ENCODE results near the gene MYL7.

DNA sequence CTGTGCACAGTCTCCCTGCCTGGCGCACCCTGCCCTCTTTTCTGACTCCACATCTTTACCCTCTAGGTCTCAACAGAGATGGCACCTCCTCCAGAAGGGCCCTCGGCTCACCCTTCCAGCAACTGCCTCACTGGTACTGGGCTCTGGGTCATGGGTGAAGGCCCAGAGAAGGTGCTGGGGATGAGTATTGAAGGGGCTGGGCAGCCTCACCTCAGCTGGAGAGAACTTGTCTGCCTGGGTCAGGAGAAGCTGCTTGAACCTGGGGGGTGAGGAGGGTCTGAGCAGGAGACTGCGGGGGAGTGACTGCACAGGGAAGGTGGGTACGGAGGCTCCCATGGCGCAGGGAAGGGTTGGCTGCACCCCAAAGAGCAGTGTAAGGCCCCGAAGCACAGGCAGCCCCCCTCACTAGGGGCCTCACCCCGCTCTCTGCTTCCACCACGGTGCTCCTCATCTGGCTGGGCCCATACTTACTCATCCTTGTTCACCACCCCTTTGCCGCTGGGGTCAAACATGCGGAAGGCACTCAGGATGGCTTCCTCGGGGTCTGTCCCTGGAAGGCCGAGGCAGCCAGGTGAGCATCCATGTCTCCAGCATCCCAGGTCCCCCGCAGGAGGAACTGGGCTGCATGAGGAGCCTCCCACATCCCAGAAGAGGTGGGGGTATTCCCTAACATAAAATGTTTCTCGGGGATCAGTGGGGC, 1.7 kb downstream of the MYL7 start:
- no peak for TF ChIP-seq POLR2AphosphoS2 (conservative IDR thresholded peaks at IDR 0.05; ENCODE audit: low read length)
- no peak for TF ChIP-seq POLR2A (IDR thresholded peaks at IDR 0.05; ENCODE audit: low read length)
- TF ChIP-seq ESRRA (IDR thresholded peaks at IDR 0.05; ENCODE audit: borderline replicate concordance, low read length), result no peak
- TF ChIP-seq ZNF302 (CRISPR knock-in tag; IDR thresholded peaks at IDR 0.05), result no peak
- TF ChIP-seq, protein P1, sequence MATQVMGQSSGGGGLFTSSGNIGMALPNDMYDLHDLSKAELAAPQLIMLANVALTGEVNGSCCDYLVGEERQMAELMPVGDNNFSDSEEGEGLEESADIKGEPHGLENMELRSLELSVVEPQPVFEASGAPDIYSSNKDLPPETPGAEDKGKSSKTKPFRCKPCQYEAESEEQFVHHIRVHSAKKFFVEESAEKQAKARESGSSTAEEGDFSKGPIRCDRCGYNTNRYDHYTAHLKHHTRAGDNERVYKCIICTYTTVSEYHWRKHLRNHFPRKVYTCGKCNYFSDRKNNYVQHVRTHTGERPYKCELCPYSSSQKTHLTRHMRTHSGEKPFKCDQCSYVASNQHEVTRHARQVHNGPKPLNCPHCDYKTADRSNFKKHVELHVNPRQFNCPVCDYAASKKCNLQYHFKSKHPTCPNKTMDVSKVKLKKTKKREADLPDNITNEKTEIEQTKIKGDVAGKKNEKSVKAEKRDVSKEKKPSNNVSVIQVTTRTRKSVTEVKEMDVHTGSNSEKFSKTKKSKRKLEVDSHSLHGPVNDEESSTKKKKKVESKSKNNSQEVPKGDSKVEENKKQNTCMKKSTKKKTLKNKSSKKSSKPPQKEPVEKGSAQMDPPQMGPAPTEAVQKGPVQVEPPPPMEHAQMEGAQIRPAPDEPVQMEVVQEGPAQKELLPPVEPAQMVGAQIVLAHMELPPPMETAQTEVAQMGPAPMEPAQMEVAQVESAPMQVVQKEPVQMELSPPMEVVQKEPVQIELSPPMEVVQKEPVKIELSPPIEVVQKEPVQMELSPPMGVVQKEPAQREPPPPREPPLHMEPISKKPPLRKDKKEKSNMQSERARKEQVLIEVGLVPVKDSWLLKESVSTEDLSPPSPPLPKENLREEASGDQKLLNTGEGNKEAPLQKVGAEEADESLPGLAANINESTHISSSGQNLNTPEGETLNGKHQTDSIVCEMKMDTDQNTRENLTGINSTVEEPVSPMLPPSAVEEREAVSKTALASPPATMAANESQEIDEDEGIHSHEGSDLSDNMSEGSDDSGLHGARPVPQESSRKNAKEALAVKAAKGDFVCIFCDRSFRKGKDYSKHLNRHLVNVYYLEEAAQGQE (IDR thresholded peaks at IDR 0.05), result no peak
- TF ChIP-seq, protein P2, sequence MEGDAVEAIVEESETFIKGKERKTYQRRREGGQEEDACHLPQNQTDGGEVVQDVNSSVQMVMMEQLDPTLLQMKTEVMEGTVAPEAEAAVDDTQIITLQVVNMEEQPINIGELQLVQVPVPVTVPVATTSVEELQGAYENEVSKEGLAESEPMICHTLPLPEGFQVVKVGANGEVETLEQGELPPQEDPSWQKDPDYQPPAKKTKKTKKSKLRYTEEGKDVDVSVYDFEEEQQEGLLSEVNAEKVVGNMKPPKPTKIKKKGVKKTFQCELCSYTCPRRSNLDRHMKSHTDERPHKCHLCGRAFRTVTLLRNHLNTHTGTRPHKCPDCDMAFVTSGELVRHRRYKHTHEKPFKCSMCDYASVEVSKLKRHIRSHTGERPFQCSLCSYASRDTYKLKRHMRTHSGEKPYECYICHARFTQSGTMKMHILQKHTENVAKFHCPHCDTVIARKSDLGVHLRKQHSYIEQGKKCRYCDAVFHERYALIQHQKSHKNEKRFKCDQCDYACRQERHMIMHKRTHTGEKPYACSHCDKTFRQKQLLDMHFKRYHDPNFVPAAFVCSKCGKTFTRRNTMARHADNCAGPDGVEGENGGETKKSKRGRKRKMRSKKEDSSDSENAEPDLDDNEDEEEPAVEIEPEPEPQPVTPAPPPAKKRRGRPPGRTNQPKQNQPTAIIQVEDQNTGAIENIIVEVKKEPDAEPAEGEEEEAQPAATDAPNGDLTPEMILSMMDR (IDR thresholded peaks at IDR 0.05), result no peak
- no peak for TF ChIP-seq HDAC2 (IDR thresholded peaks at IDR 0.05)
- no peak for TF ChIP-seq BHLHE40 (IDR thresholded peaks at IDR 0.05; ENCODE audit: low read depth, low read length)
